ENCODE measurements around the gene DMD.
"Not testable (repeated sequence)": the region's sequence is repeated elsewhere in the genome, so short reads cannot be mapped to it uniquely, and the experiment has no call there.

DMD gene

GRCh38 chrX:32280921-32281320, 930.4 kb downstream of the DMD start:
- Histone ChIP-seq H3K9me3 (ENCODE audit: control insufficient read depth, low read length) (no peaks in the 10 kb centered on the region), H3K9ac (ENCODE audit: low read length) (no peak overlapping the region), H3K27me3 (ENCODE audit: control insufficient read depth, insufficient read depth, low read length) (no peaks in the 10 kb centered on the region), H3K4me3 (ENCODE audit: low read length) (no peak overlapping the region), H3K36me3 (ENCODE audit: control insufficient read depth, insufficient read depth, low read length) (no peaks in the 10 kb centered on the region), H3K4me1 (ENCODE audit: control insufficient read depth, insufficient read depth, low read length) (no peaks in the 10 kb centered on the region)

GRCh38 chrX:32280489-32280888, 930.9 kb downstream of the DMD start:
- Histone ChIP-seq H3K27me3 (ENCODE audit: control insufficient read depth, insufficient read depth, low read length) (no peaks in the 10 kb centered on the region), H3K9ac (ENCODE audit: low read length) (no peak overlapping the region), H3K4me3 (ENCODE audit: low read length) (no peak overlapping the region), H3K9me3 (ENCODE audit: control insufficient read depth, low read length) (no peaks in the 10 kb centered on the region), H3K4me1 (ENCODE audit: control insufficient read depth, insufficient read depth, low read length) (no peaks in the 10 kb centered on the region), H3K36me3 (ENCODE audit: control insufficient read depth, insufficient read depth, low read length) (no peaks in the 10 kb centered on the region)

GRCh38 chrX:32276153-32276552, 935.2 kb downstream of the DMD start:
- no peaks in the 10 kb centered on the region for H3K4me1 ChIP-seq (ENCODE audit: control insufficient read depth, insufficient read depth, low read length)
- no peaks in the 10 kb centered on the region for H3K36me3 ChIP-seq (ENCODE audit: control insufficient read depth, insufficient read depth, low read length)

GRCh38 chrX:32269866-32270265, 941.5 kb downstream of the DMD start:
- H3K9ac ChIP-seq (ENCODE audit: low read length): no peak overlapping the region
- no peaks in the 10 kb centered on the region for H3K4me1 ChIP-seq (ENCODE audit: control insufficient read depth, insufficient read depth, low read length)
- no peaks in the 10 kb centered on the region for H3K9me3 ChIP-seq (ENCODE audit: control insufficient read depth, low read length)
- H3K4me3 ChIP-seq (ENCODE audit: low read length): no peak overlapping the region
- H3K36me3 ChIP-seq (ENCODE audit: control insufficient read depth, insufficient read depth, low read length): no peaks in the 10 kb centered on the region
- no peaks in the 10 kb centered on the region for H3K27me3 ChIP-seq (ENCODE audit: control insufficient read depth, insufficient read depth, low read length)

More at GRCh38 chrX:32276153-32276552, 935.2 kb downstream of the DMD start:
- H3K4me3 ChIP-seq (ENCODE audit: low read length): no peak overlapping the region
- H3K27me3 ChIP-seq (ENCODE audit: control insufficient read depth, insufficient read depth, low read length): no peaks in the 10 kb centered on the region
- no peaks in the 10 kb centered on the region for H3K9me3 ChIP-seq (ENCODE audit: control insufficient read depth, low read length)
- H3K9ac ChIP-seq (ENCODE audit: low read length): no peak overlapping the region

- Histone ChIP-seq H3K9ac (ENCODE audit: low read length) (no peak overlapping the region), H3K36me3 (ENCODE audit: control insufficient read depth, insufficient read depth, low read length) (no peaks in the 10 kb centered on the region), H3K4me1 (ENCODE audit: control insufficient read depth, insufficient read depth, low read length) (no peaks in the 10 kb centered on the region), H3K4me3 (ENCODE audit: low read length) (no peak overlapping the region), H3K27me3 (ENCODE audit: control insufficient read depth, insufficient read depth, low read length) (no peaks in the 10 kb centered on the region), H3K9me3 (ENCODE audit: control insufficient read depth, low read length) (no peaks in the 10 kb centered on the region)
Measured at GRCh38 chrX:32268207-32268606, 943.1 kb downstream of the DMD start.

GRCh38 chrX:32267796-32268195, 943.6 kb downstream of the DMD start:
- H3K36me3 ChIP-seq (ENCODE audit: control insufficient read depth, insufficient read depth, low read length): no peaks in the 10 kb centered on the region
- H3K27me3 ChIP-seq (ENCODE audit: control insufficient read depth, insufficient read depth, low read length): no peaks in the 10 kb centered on the region
- H3K9me3 ChIP-seq (ENCODE audit: control insufficient read depth, low read length): no peaks in the 10 kb centered on the region
- H3K4me1 ChIP-seq (ENCODE audit: control insufficient read depth, insufficient read depth, low read length): no peaks in the 10 kb centered on the region
- no peak overlapping the region for H3K9ac ChIP-seq (ENCODE audit: low read length)
- no peak overlapping the region for H3K4me3 ChIP-seq (ENCODE audit: low read length)

- not testable (repeated sequence) for H3K27me3 ChIP-seq (ENCODE audit: control insufficient read depth, insufficient read depth, low read length); H3K4me3 ChIP-seq (ENCODE audit: low read length); H3K36me3 ChIP-seq (ENCODE audit: control insufficient read depth, insufficient read depth, low read length); H3K4me1 ChIP-seq (ENCODE audit: control insufficient read depth, insufficient read depth, low read length); H3K9ac ChIP-seq (ENCODE audit: low read length); H3K9me3 ChIP-seq (ENCODE audit: control insufficient read depth, low read length)
Measured at GRCh38 chrX:32246675-32247074, 964.7 kb downstream of the DMD start.

- no peaks in the 10 kb centered on the region for H3K9me3 ChIP-seq (ENCODE audit: control insufficient read depth, low read length)
- H3K4me1 ChIP-seq (ENCODE audit: control insufficient read depth, insufficient read depth, low read length): no peaks in the 10 kb centered on the region
- H3K4me3 ChIP-seq (ENCODE audit: low read length): no peak overlapping the region
- no peak overlapping the region for H3K9ac ChIP-seq (ENCODE audit: low read length)
- H3K27me3 ChIP-seq (ENCODE audit: control insufficient read depth, insufficient read depth, low read length): no peaks in the 10 kb centered on the region
- no peaks in the 10 kb centered on the region for H3K36me3 ChIP-seq (ENCODE audit: control insufficient read depth, insufficient read depth, low read length)
Measured at GRCh38 chrX:32195611-32196010, 1015.7 kb downstream of the DMD start.

GRCh38 chrX:32191316-32191715, 1020.0 kb downstream of the DMD start:
- Histone ChIP-seq H3K4me3 (ENCODE audit: low read length) (no peak overlapping the region), H3K36me3 (ENCODE audit: control insufficient read depth, insufficient read depth, low read length) (no peaks in the 10 kb centered on the region), H3K9me3 (ENCODE audit: control insufficient read depth, low read length) (no peaks in the 10 kb centered on the region), H3K4me1 (ENCODE audit: control insufficient read depth, insufficient read depth, low read length) (no peaks in the 10 kb centered on the region), H3K9ac (ENCODE audit: low read length) (no peak overlapping the region), H3K27me3 (ENCODE audit: control insufficient read depth, insufficient read depth, low read length) (no peaks in the 10 kb centered on the region)

GRCh38 chrX:32185160-32185559, 1026.2 kb downstream of the DMD start:
- no peaks in the 10 kb centered on the region for H3K4me1 ChIP-seq (ENCODE audit: control insufficient read depth, insufficient read depth, low read length)
- H3K4me3 ChIP-seq (ENCODE audit: low read length): no peak overlapping the region
- no peaks in the 10 kb centered on the region for H3K9me3 ChIP-seq (ENCODE audit: control insufficient read depth, low read length)
- no peak overlapping the region for H3K9ac ChIP-seq (ENCODE audit: low read length)
- no peaks in the 10 kb centered on the region for H3K36me3 ChIP-seq (ENCODE audit: control insufficient read depth, insufficient read depth, low read length)
- no peaks in the 10 kb centered on the region for H3K27me3 ChIP-seq (ENCODE audit: control insufficient read depth, insufficient read depth, low read length)

- H3K36me3 ChIP-seq (ENCODE audit: control insufficient read depth, insufficient read depth, low read length): no peaks in the 10 kb centered on the region
- H3K9ac ChIP-seq (ENCODE audit: low read length): no peak overlapping the region
- H3K4me1 ChIP-seq (ENCODE audit: control insufficient read depth, insufficient read depth, low read length): no peaks in the 10 kb centered on the region
- H3K9me3 ChIP-seq (ENCODE audit: control insufficient read depth, low read length): no peaks in the 10 kb centered on the region
- no peaks in the 10 kb centered on the region for H3K27me3 ChIP-seq (ENCODE audit: control insufficient read depth, insufficient read depth, low read length)
- H3K4me3 ChIP-seq (ENCODE audit: low read length): no peak overlapping the region
Measured at GRCh38 chrX:32183066-32183465, 1028.3 kb downstream of the DMD start.

GRCh38 chrX:32176510-32176909, 1034.8 kb downstream of the DMD start:
- Histone ChIP-seq H3K27me3 (ENCODE audit: control insufficient read depth, insufficient read depth, low read length) (no peaks in the 10 kb centered on the region), H3K9me3 (ENCODE audit: control insufficient read depth, low read length) (no peaks in the 10 kb centered on the region), H3K36me3 (ENCODE audit: control insufficient read depth, insufficient read depth, low read length) (no peaks in the 10 kb centered on the region), H3K4me1 (ENCODE audit: control insufficient read depth, insufficient read depth, low read length) (no peaks in the 10 kb centered on the region), H3K9ac (ENCODE audit: low read length) (no peak overlapping the region), H3K4me3 (ENCODE audit: low read length) (no peak overlapping the region)

- H3K27me3 ChIP-seq (ENCODE audit: control insufficient read depth, insufficient read depth, low read length): no peaks in the 10 kb centered on the region
Measured at GRCh38 chrX:32170481-32170880, 1040.9 kb downstream of the DMD start.

More at GRCh38 chrX:32170481-32170880, 1040.9 kb downstream of the DMD start:
- no peak overlapping the region for H3K4me3 ChIP-seq (ENCODE audit: low read length)
- no peaks in the 10 kb centered on the region for H3K4me1 ChIP-seq (ENCODE audit: control insufficient read depth, insufficient read depth, low read length)
- no peaks in the 10 kb centered on the region for H3K36me3 ChIP-seq (ENCODE audit: control insufficient read depth, insufficient read depth, low read length)
- H3K9ac ChIP-seq (ENCODE audit: low read length): no peak overlapping the region
- no peaks in the 10 kb centered on the region for H3K9me3 ChIP-seq (ENCODE audit: control insufficient read depth, low read length)

Data from mucosa of stomach (tissue), 1 donor.